ENCODE results near the gene JPH4.

GRCh38 chr14:23525611-23526010 lies 53.0 kb downstream of the JPH4 start:
- TF ChIP-seq YY1 (IDR thresholded peaks at IDR 0.05; ENCODE audit: low read depth) (no peak), CTCF (IDR thresholded peaks at IDR 0.05) (no peak), EP300 (IDR thresholded peaks at IDR 0.05; ENCODE audit: borderline replicate concordance in 1 of 2, low read depth in 1 of 2, low read length in 1 of 2) (no peak), PBX3 (IDR thresholded peaks at IDR 0.05) (no peak), FOXM1 (IDR thresholded peaks at IDR 0.05; ENCODE audit: low read depth) (no peak), TAF1 (IDR thresholded peaks at IDR 0.05; ENCODE audit: borderline replicate concordance, low read depth, low read length) (no peak), POLR2AphosphoS5 (IDR thresholded peaks at IDR 0.05; ENCODE audit: low read depth, low read length) (no peak), REST (IDR thresholded peaks at IDR 0.05; ENCODE audit: low read depth, low read length) (no peak), RAD21 (IDR thresholded peaks at IDR 0.05; ENCODE audit: low read length) (no peak), RXRA (IDR thresholded peaks at IDR 0.05; ENCODE audit: borderline replicate concordance, low read depth) (no peak), ZBTB33 (IDR thresholded peaks at IDR 0.05; ENCODE audit: borderline replicate concordance, low read depth) (no peak), RFX5 (IDR thresholded peaks at IDR 0.05; ENCODE audit: low read length) (no peak), EZH2phosphoT487 (IDR thresholded peaks at IDR 0.05; ENCODE audit: borderline replicate concordance, low read depth) (no peak)
